Articular chondrocyte of knee joint (primary cell): Measurements from ENCODE around the gene EREG. TPM values are rescaled to one million over a fixed set of nuclear protein-coding genes. Genes with fewer than 3 reads are reported as not detected.

Source experiments
- total RNA-seq: library from RNA; depleted of rRNA; stranded (reverse); fragments of >200 nt; gene quantifications from 2 replicates; pipeline ENCODE4 v1.2.3, GENCODE V29; 2012

The EREG gene, protein sequence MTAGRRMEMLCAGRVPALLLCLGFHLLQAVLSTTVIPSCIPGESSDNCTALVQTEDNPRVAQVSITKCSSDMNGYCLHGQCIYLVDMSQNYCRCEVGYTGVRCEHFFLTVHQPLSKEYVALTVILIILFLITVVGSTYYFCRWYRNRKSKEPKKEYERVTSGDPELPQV
- under 0.01 and 0.22 TPM in 2 replicates for total RNA-seq

DNA sequence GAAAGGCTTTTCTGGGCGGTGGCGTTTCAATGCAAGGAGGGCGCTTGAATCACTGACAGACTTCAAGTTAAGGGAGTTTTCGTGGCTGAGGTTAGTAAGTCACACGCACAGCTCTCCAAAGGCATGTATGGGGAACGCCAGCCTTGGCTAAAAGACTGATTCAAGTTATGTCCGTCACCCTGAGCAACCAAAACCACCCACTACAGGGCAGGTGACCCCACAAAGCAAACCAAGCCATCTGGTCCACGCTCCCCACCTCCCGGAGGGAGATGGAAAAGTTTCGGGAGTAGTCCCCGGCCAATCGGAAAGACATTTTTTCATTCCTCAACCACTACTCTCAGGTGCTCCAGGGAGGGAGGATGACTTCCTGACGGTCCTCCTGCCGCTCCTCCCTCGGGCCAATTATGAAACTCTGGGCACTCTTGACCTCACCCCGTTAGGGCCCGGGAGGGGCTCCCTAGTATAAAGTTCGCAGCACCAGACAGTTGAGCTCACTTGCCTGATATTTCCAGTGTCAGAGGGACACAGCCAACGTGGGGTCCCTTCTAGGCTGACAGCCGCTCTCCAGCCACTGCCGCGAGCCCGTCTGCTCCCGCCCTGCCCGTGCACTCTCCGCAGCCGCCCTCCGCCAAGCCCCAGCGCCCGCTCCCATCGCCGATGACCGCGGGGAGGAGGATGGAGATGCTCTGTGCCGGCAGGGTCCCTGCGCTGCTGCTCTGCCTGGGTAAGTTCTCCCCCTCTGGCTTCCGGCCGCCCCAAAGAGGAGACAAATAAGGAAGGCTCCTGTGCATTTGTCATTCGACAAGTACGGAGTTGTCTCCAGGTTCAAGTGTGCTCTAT, at the start of gene EREG:
TSS of gene EREG (plus strand) at position 494 of the 840 bp plus-strand sequence. CDS start at position 658, 164 bp downstream.

Other genes starting within 250 kb of the EREG start
- gene MTHFD2L, start 207.0 kb upstream of the EREG start, total RNA-seq, result 14.9 and 16.9 TPM in 2 replicates
- gene EPGN, start 56.7 kb upstream of the EREG start, total RNA-seq, result 0.13 and 3.4 TPM in 2 replicates
- gene AREG, start 80.0 kb downstream of the EREG start, total RNA-seq, result not detected in 2 replicates